Astrocyte (in vitro differentiated cells and primary cell): ENCODE measurements around the gene MYOCOS. TPM values are rescaled to one million over a fixed set of nuclear protein-coding genes. Genes with fewer than 3 reads are reported as not detected.

Experiments
- DNase-seq: peaks from one replicate; pipeline ENCODE4 v3.0.0-alpha.2; 2010; ENCODE audit warnings: low read depth
- FAIRE-seq: peaks from 2 replicates; lab custom pipeline; 2011; peaks lifted over from hg19 to GRCh38; lab: Jason Lieb, UNC
- H2AFZ ChIP-seq: 2 replicates; pipeline ENCODE4 v1.6.0; 2012; ENCODE audit warnings: low read depth, low read length, inconsistent platforms
- H3K27ac ChIP-seq: 2 replicates; pipeline ENCODE4 v1.5.1; 2011; ENCODE audit warnings: low read depth, low read length, inconsistent platforms
- H3K27me3 ChIP-seq: 2 replicates; pipeline ENCODE4 v1.6.0; 2011; ENCODE audit warnings: low read length, inconsistent platforms; ENCODE audit not compliant: insufficient read depth
- H3K36me3 ChIP-seq: 2 replicates; pipeline ENCODE4 v1.5.1; 2011; ENCODE audit warnings: low read length, inconsistent platforms; ENCODE audit not compliant: insufficient read depth
- H3K4me1 ChIP-seq: 2 replicates; pipeline ENCODE4 v1.5.1; 2011; ENCODE audit warnings: low read length, inconsistent platforms; ENCODE audit not compliant: insufficient read depth
- H3K4me2 ChIP-seq: 2 replicates; pipeline ENCODE4 v1.6.0; 2012; ENCODE audit warnings: low read length, inconsistent platforms
- H3K4me3 ChIP-seq: 2 replicates; pipeline ENCODE4 v1.5.1; 2011; ENCODE audit warnings: low read depth, mild to moderate bottlenecking, low read length, inconsistent platforms; ENCODE audit not compliant: insufficient read depth
- H3K79me2 ChIP-seq: 2 replicates; pipeline ENCODE4 v1.6.0; 2012; ENCODE audit warnings: mild to moderate bottlenecking, low read length, inconsistent platforms; ENCODE audit not compliant: insufficient read depth
- H3K9ac ChIP-seq: 2 replicates; pipeline ENCODE4 v1.6.0; 2012; ENCODE audit warnings: mild to moderate bottlenecking, low read length, inconsistent platforms
- H3K9me3 ChIP-seq: 2 replicates; pipeline ENCODE4 v1.5.1; 2012; ENCODE audit warnings: low read depth, mild to moderate bottlenecking, low read length, inconsistent platforms; ENCODE audit not compliant: insufficient read depth
- H4K20me1 ChIP-seq: 2 replicates; pipeline ENCODE4 v1.6.0; 2012; ENCODE audit warnings: low read length, inconsistent platforms; ENCODE audit not compliant: insufficient read depth
- H3K27ac Mint-ChIP-seq: one replicate; pipeline ENCODE4 v1.8.0; 2021; ENCODE audit warnings: mild to moderate bottlenecking, mixed read lengths; ENCODE audit not compliant: unreplicated experiment
- H3K27me3 Mint-ChIP-seq: one replicate; pipeline ENCODE4 v1.8.0; 2021; ENCODE audit warnings: low read depth, mixed read lengths; ENCODE audit not compliant: unreplicated experiment
- H3K36me3 Mint-ChIP-seq: one replicate; pipeline ENCODE4 v1.8.0; 2021; ENCODE audit warnings: low read depth, mixed read lengths; ENCODE audit not compliant: unreplicated experiment
- H3K4me1 Mint-ChIP-seq: one replicate; pipeline ENCODE4 v1.8.0; 2021; ENCODE audit warnings: low read depth, mixed read lengths; ENCODE audit not compliant: unreplicated experiment
- H3K4me3 Mint-ChIP-seq: one replicate; pipeline ENCODE4 v1.8.0; 2021; ENCODE audit warnings: mild to moderate bottlenecking, moderate library complexity, mixed read lengths; ENCODE audit not compliant: unreplicated experiment
- H3K9me3 Mint-ChIP-seq: one replicate; pipeline ENCODE4 v1.8.0; 2021; ENCODE audit warnings: mild to moderate bottlenecking, mixed read lengths; ENCODE audit not compliant: unreplicated experiment
- EZH2 ChIP-seq: IDR thresholded peaks from 2 replicates; pipeline ENCODE4 v1.6.1; 2012; ENCODE audit warnings: mild to moderate bottlenecking, low read length, inconsistent platforms; ENCODE audit not compliant: insufficient read depth
- total RNA-seq: library from RNA; stranded (reverse); gene quantifications from 2 replicates; pipeline ENCODE4 v1.2.1, GENCODE V29; 2021
- TF ChIP-seq, protein P1 (sequence below): IDR thresholded peaks from 2 replicates; pipeline ENCODE4 v1.5.1; 2011; ENCODE audit warnings: low read depth, mild to moderate bottlenecking, inconsistent platforms, low read length, moderate library complexity; ENCODE audit not compliant: insufficient read depth

The MYOCOS gene
- total RNA-seq, 1 donor from 2014 or later: not detected

DNA sequence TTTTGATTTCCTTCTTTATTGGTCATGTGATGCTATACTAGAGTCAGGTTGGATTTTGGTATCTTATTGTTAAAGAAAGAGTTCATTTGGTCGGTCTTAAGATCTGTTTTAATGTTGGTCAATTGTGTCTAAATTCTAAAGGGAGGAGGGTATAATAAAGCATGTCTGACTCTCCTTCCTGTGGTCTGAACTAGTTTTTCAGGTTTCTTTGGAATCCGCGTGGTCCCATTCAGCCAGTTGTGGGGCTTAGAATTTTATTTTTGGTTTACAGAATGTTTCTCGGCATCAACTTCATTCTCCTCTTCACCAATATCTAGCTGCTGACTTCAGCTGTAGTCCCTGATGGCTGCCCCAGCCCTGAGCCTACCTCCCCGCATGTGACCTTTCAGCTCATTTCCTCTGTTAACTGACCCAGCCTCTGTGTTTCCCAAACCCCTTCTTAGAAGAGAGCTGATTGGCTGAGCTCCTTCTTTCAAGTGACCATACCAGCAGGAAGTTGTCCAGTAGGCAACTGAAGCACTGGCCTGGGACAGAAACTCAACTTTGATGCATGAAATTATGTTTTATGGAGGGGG, 39.1 kb downstream of the MYOCOS start:
- Mint-ChIP-seq H3K4me3 (no peak overlapping the region), H3K36me3 (no peaks in the 10 kb centered on the region), H3K27ac (no peak overlapping the region), H3K4me1 (peaks cover 14% of the 10 kb centered on the region), H3K9me3 (no peaks in the 10 kb centered on the region), H3K27me3 (no peaks in the 10 kb centered on the region)
- no peaks in the 10 kb centered on the region for H3K36me3 ChIP-seq
- H3K4me2 ChIP-seq: no peak overlapping the region
- no peak overlapping the region for H3K27ac ChIP-seq
- H3K79me2 ChIP-seq: no peaks in the 10 kb centered on the region
- TF ChIP-seq, protein P1, sequence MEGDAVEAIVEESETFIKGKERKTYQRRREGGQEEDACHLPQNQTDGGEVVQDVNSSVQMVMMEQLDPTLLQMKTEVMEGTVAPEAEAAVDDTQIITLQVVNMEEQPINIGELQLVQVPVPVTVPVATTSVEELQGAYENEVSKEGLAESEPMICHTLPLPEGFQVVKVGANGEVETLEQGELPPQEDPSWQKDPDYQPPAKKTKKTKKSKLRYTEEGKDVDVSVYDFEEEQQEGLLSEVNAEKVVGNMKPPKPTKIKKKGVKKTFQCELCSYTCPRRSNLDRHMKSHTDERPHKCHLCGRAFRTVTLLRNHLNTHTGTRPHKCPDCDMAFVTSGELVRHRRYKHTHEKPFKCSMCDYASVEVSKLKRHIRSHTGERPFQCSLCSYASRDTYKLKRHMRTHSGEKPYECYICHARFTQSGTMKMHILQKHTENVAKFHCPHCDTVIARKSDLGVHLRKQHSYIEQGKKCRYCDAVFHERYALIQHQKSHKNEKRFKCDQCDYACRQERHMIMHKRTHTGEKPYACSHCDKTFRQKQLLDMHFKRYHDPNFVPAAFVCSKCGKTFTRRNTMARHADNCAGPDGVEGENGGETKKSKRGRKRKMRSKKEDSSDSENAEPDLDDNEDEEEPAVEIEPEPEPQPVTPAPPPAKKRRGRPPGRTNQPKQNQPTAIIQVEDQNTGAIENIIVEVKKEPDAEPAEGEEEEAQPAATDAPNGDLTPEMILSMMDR: no peak
- no peaks in the 10 kb centered on the region for H3K4me1 ChIP-seq
- no peaks in the 10 kb centered on the region for H4K20me1 ChIP-seq
- H3K27me3 ChIP-seq: no peaks in the 10 kb centered on the region
- no peak overlapping the region for H3K4me3 ChIP-seq
- H3K9me3 ChIP-seq: no peaks in the 10 kb centered on the region
- H3K9ac ChIP-seq: no peak overlapping the region
- FAIRE-seq (no peak), DNase-seq (no peak)
- H2AFZ ChIP-seq: no peak overlapping the region

DNA sequence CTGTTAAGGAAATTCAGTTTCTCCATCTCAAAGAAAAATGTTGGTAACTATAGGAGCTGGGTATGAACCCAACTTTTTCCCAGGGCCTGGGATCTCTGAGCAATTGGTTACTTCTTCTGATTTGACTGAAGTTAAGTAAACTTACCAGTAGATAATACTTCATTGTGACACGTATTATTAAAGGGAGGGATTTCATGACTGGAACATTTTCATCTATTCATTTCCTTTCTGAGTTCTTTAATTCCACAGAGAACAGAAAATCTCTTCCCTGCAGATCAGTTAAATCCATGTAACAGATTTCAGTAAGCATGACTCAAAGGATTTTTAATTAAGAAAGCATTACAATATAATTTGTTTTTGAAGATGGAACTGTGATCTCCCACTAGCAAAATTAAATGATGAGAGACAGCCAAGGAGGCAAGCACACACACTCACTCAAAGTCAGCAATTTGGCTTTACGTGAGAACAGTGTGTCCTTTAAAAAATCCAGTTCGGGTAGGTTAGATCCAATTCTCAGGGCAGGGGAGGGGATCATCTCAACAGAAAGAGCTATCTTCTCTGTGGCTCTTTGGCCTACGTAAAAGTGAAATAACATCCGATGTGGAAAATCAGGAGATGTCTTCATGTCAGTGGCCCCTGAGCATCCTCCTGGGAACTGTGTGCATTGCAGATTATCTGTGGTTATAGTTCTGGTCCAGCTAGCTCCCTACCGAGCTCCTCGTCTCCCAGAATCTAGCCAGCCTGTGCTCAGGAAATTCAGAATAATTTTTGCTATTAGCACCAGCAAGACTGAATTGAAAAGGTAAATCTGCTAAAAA, 41.2 kb downstream of the MYOCOS start:
- FAIRE-seq (no peak), DNase-seq (no peak)
- H3K4me1 Mint-ChIP-seq: peaks cover 14% of the 10 kb centered on the region
- Histone ChIP-seq H3K4me2 (no peak overlapping the region), H3K9me3 (no peaks in the 10 kb centered on the region), H3K36me3 (no peaks in the 10 kb centered on the region), H3K79me2 (no peaks in the 10 kb centered on the region), H3K9ac (no peak overlapping the region), H3K4me3 (no peak overlapping the region), H4K20me1 (no peaks in the 10 kb centered on the region), H3K27me3 (no peaks in the 10 kb centered on the region), H3K27ac (no peak overlapping the region), H3K4me1 (no peaks in the 10 kb centered on the region), H2AFZ (no peak overlapping the region)
- no peak overlapping the region for H3K4me3 Mint-ChIP-seq
- no peaks in the 10 kb centered on the region for H3K9me3 Mint-ChIP-seq
- no peak overlapping the region for H3K27ac Mint-ChIP-seq
- H3K36me3 Mint-ChIP-seq: no peaks in the 10 kb centered on the region
- no peaks in the 10 kb centered on the region for H3K27me3 Mint-ChIP-seq
- TF ChIP-seq, protein P1: no peak
- TF ChIP-seq EZH2: no peak
